ENCODE results near the gene CPNE6.

CPNE6 gene

GRCh38 chr14:24108336-24108874 is 37.0 kb downstream of the CPNE6 start:
- no peak for DNase-seq

GRCh38 chr14:24110060-24110459 is 38.7 kb downstream of the CPNE6 start:
- DNase-seq = no peak

GRCh38 chr14:24110523-24110922 is 39.2 kb downstream of the CPNE6 start:
- DNase-seq = no peak

GRCh38 chr14:24113379-24113800 is 42.0 kb downstream of the CPNE6 start:
- DNase-seq = no peak

GRCh38 chr14:24113801-24114531 is 42.6 kb downstream of the CPNE6 start:
- DNase-seq = peak; percentile 78

GRCh38 chr14:24114532-24115421 is 43.4 kb downstream of the CPNE6 start, which contains the start of the genes DCAF11 and NRL:
DCAF11 (plus strand) TSS chr14:24114777; CDS start chr14:24115595, 818 bp downstream.
NRL (minus strand) TSS chr14:24114949; CDS start chr14:24082848, 32,101 bp downstream.
- peak; percentile 99 for DNase-seq

- DNase-seq = no peak
Observed at GRCh38 chr14:24115422-24116127, 44.2 kb downstream of the CPNE6 start.

- DNase-seq = no peak
Observed at GRCh38 chr14:24116128-24116814, 44.9 kb downstream of the CPNE6 start.

- DNase-seq = no peak
Observed at GRCh38 chr14:24117179-24117578, 45.8 kb downstream of the CPNE6 start.

GRCh38 chr14:24119691-24120090 is 48.3 kb downstream of the CPNE6 start:
- no peak for DNase-seq

GRCh38 chr14:24121210-24121609 is 49.8 kb downstream of the CPNE6 start:
- DNase-seq = no peak

GRCh38 chr14:24122416-24122815 is 51.1 kb downstream of the CPNE6 start:
- DNase-seq = no peak

- DNase-seq = no peak
Observed at GRCh38 chr14:24122898-24123297, 51.5 kb downstream of the CPNE6 start.

GRCh38 chr14:24123424-24124417 is 52.4 kb downstream of the CPNE6 start:
- no peak for DNase-seq

GRCh38 chr14:24126939-24127338 is 55.6 kb downstream of the CPNE6 start:
- no peak for DNase-seq

GRCh38 chr14:24127673-24128072 is 56.3 kb downstream of the CPNE6 start:
- no peak for DNase-seq

Data from COR-L47 (cell line).